Measurements from ENCODE around the gene NINL. TPM values are rescaled to one million over a fixed set of nuclear protein-coding genes. Genes with fewer than 3 reads are reported as not detected.
"Not testable (repeated sequence)": the region's sequence is repeated elsewhere in the genome, so short reads cannot be mapped to it uniquely, and the experiment has no call there.

Gene NINL
- total RNA-seq, 1 donor from 2014 or later, result 1.8 TPM

DNA sequence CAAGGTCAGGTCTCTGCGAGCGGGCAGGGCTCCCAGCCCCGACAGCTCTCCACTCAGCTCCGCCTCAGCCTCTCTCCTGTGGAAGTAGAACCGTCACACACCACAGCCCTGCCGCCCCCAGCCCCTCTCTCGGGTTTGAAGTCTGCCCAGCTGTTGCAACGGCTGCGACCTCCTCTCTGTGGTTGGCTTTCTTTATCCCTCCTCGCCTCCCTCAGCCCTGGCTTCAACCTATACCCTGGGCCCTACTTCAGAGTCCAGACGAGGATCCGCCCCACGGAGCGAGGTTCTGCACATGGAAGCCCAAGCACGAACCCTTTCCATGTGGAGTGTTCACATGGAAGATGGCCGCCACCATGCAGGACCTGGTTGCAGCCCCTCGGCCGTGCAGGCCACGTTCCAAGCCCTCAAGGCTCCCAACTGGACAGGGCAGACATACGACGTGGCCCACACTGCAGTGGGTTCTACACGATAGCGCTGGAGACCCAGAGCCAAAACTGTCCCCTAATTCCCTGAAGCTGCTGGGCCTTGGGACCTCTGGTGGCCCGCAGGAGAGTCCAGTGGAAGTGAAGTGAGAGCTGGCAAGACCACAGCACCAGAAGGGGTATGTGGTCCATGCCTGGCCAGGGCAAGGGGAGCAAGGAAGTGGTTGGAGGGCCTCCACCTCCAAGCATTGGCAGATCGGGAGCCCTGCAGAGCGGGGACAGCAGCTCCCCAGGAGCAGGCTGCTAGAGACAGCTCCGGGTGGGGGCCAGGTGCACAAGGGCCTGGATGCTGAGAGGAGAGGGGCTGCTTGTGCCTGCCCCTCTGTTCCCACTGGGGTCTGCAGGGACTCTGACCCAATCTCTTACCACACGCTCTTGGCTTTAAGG, 108.1 kb downstream of the NINL start:
- ATAC-seq (ENCODE audit: low read depth) (no peak), DNase-seq (no peak)
- ChIA-PET CTCF (no interaction called here), POLR2A (no interaction called here)
- intact Hi-C loops (cut with micrococcal nuclease), result no loop called here
- TF ChIP-seq, protein P1, sequence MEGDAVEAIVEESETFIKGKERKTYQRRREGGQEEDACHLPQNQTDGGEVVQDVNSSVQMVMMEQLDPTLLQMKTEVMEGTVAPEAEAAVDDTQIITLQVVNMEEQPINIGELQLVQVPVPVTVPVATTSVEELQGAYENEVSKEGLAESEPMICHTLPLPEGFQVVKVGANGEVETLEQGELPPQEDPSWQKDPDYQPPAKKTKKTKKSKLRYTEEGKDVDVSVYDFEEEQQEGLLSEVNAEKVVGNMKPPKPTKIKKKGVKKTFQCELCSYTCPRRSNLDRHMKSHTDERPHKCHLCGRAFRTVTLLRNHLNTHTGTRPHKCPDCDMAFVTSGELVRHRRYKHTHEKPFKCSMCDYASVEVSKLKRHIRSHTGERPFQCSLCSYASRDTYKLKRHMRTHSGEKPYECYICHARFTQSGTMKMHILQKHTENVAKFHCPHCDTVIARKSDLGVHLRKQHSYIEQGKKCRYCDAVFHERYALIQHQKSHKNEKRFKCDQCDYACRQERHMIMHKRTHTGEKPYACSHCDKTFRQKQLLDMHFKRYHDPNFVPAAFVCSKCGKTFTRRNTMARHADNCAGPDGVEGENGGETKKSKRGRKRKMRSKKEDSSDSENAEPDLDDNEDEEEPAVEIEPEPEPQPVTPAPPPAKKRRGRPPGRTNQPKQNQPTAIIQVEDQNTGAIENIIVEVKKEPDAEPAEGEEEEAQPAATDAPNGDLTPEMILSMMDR (IDR thresholded peaks at IDR 0.05), result no peak
- Mint-ChIP-seq H3K27ac (no peak overlapping the region), H3K4me1 (no peaks in the 10 kb centered on the region), H3K4me3 (no peak overlapping the region), H3K27me3 (no peaks in the 10 kb centered on the region), H3K9me3 (no peaks in the 10 kb centered on the region), H3K36me3 (ENCODE audit: low read depth) (no peaks in the 10 kb centered on the region)

DNA sequence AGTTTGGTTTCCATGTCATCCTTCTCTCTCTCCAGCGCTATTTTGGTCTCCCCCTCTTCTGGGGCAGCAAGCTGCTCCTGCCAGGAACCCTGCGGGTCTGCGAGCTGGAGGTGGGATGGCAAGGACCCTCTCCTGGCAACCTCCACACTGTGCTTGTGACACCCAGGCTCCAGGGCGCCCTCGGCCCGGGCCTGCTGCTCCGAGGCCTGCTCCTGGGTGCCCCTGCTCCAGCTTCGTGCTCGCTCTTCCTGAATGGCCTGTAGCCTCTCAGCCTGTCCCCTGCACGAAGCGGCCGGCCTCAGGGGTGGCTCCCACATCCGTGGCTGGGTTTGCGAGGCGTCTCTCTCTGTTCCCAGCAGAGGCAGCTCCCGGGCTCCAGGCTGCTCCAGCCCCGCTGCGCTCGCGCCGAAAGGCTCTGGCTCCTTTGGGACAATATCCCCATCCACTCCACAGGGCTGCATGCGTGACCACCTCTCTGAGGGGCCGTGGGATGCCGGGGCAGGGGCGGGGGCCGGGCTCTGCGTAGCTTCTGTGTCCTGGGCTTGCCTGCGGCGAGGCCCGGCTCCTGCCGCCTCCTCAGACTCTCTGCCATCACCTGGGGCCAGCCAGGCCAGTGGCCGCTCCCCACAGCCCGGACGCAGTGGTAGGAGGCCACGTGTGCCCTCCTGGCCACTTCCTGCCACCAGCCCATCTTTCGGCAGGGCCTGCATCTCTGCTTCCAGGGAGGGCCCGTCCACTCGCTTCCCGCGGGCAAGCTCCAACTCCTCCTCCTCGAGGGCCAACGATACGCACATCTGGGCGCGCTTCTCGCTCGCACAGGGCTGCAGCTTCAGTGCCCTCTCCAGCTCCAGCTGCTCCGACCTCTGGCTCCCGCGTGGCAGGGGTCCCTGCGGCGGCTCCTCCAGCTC, 109.0 kb downstream of the NINL start:
- H3K9me3 Mint-ChIP-seq, result no peaks in the 10 kb centered on the region
- intact Hi-C loops (cut with micrococcal nuclease), result no loop called here
- TF ChIP-seq, protein P1 (IDR thresholded peaks at IDR 0.05), result no peak
- ATAC-seq (ENCODE audit: low read depth) (no peak), DNase-seq (no peak)
- no peaks in the 10 kb centered on the region for H3K4me1 Mint-ChIP-seq
- ChIA-PET CTCF (no interaction called here), POLR2A (no interaction called here)
- no peak overlapping the region for H3K27ac Mint-ChIP-seq
- no peak overlapping the region for H3K4me3 Mint-ChIP-seq
- H3K36me3 Mint-ChIP-seq (ENCODE audit: low read depth), result no peaks in the 10 kb centered on the region
- no peaks in the 10 kb centered on the region for H3K27me3 Mint-ChIP-seq

DNA sequence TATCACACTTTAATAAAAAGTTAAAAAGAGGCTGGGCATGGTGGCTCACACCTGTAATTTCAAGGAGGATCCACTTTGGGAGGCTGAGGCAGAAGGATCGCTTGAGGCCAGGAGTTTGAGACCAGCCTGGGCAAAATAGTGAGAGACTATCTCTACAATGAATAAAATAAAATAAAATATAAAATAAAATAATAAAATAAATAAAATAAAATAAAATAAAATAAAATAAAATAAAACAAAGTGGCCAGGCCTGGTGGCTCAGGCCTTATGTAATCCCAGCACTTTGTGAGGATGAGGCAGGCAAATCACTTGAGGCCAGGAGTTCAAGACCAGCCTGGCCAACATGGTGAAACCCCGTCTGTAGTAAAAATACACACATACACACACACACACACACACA, 112.0 kb downstream of the NINL start:
- H3K27me3 Mint-ChIP-seq, CTCF ChIA-PET: not testable (repeated sequence)

DNA sequence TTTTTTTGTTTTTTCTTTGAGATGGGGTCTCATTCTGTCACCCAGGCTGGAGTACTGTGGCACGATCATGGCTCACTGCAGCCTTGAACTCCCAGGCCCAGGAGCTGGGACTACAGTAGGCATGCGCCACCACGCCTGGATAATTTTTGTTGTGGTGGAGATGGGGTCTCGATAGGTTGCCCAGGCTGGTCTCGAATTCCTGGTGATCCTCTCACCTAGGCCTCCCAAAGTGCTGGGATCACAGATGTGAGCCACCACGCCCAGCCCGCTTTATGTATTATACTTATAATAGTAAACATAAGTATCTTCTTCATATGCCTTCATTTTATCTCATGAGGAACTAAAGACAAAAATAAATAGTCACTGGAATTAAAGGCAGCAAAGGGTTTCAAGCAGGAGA, 114.3 kb downstream of the NINL start:
- ATAC-seq (ENCODE audit: low read depth) (no peak), DNase-seq (no peak)
- POLR2A ChIA-PET, result no interaction called here
- H3K27ac Mint-ChIP-seq, result no peak overlapping the region
- no peak overlapping the region for H3K4me3 Mint-ChIP-seq
- H3K9me3 Mint-ChIP-seq, result no peaks in the 10 kb centered on the region
- no peaks in the 10 kb centered on the region for H3K4me1 Mint-ChIP-seq
- intact Hi-C loops (cut with micrococcal nuclease), result no loop called here
- no peaks in the 10 kb centered on the region for H3K27me3 Mint-ChIP-seq
- TF ChIP-seq, protein P1 (IDR thresholded peaks at IDR 0.05), result no peak
- H3K36me3 Mint-ChIP-seq (ENCODE audit: low read depth), result no peaks in the 10 kb centered on the region
- CTCF ChIA-PET, result interaction anchor here (1.1 kb wide), 1 partner anchor 69 kb away, joined by 3 read pairs; no protein-coding TSS in a partner anchor

More for the DNA sequence above, 112.0 kb downstream of the NINL start:
- H3K4me3 Mint-ChIP-seq; H3K27ac Mint-ChIP-seq; DNase-seq; intact Hi-C loops (cut with micrococcal nuclease); H3K4me1 Mint-ChIP-seq; H3K9me3 Mint-ChIP-seq; POLR2A ChIA-PET; ATAC-seq (ENCODE audit: low read depth); H3K36me3 Mint-ChIP-seq (ENCODE audit: low read depth): not testable (repeated sequence)

DNA sequence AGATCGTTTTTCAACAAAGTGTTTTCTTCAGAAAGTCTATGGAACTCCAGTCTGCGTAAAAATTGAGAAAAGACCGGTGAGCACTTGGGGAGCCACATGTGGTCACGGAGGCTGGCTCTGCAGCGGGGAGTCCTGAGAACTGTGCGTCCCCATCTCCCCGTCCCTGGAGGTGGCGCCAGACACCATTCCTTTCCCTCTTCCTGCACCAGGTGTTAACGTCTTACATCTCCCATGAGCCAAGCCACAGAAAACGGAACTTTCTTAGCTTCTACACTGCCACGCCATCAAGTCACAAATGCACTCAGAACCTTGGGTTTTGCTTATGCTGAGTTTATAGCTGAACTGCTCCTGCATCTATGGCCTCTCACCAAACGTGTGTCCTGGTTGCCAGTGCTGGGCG, 115.3 kb downstream of the NINL start:
- ChIA-PET CTCF (interaction anchor here (1.1 kb wide), 1 partner anchor 70 kb away, joined by 3 read pairs; no protein-coding TSS in a partner anchor), POLR2A (no interaction called here)
- intact Hi-C loops (cut with micrococcal nuclease), result no loop called here
- Mint-ChIP-seq H3K36me3 (ENCODE audit: low read depth) (no peaks in the 10 kb centered on the region), H3K4me1 (no peaks in the 10 kb centered on the region), H3K4me3 (no peak overlapping the region), H3K9me3 (no peaks in the 10 kb centered on the region), H3K27ac (no peak overlapping the region), H3K27me3 (no peaks in the 10 kb centered on the region)
- no peak for ATAC-seq (ENCODE audit: low read depth)
- DNase-seq, result no peak
- TF ChIP-seq, protein P1 (IDR thresholded peaks at IDR 0.05), result no peak
